Endothelial cell of umbilical vein (primary cell): ENCODE measurements around the gene UVRAG. TPM values are rescaled to one million over a fixed set of nuclear protein-coding genes. Genes with fewer than 3 reads are reported as not detected.

Experiments
- BruUV-seq: library from RNA; stranded (reverse); fragments of 400-500 nt; replicated peaks from 2 replicates; lab custom pipeline; 2021; lab: Mats Ljungman, UMichigan
- CTCF ChIA-PET: fragments of 300-600, 350-600 bp; sonication (Branson Sonifier 250); formaldehyde crosslinking; loops from one replicate; lab custom pipeline; 2021; ENCODE audit warnings: antibody characterized with exemption, inconsistent platforms; lab: Charles Lee
- POLR2A ChIA-PET: fragments of 300-600, 350-600 bp; sonication (Branson Sonifier 250); formaldehyde crosslinking; loops from one replicate; lab custom pipeline; 2021; ENCODE audit warnings: antibody characterized with exemption, inconsistent platforms; lab: Charles Lee
- DNase-seq: peaks from one replicate; pipeline ENCODE4 v3.0.0-alpha.2; 2011; ENCODE audit warnings: low read depth, low spot score
- FAIRE-seq: peaks from 2 replicates; lab custom pipeline; 2011; peaks lifted over from hg19 to GRCh38; lab: Jason Lieb, UNC
- H2AFZ ChIP-seq: 2 replicates; pipeline ENCODE4 v1.6.0; 2012; ENCODE audit warnings: low read depth, low read length, control low read depth, inconsistent platforms
- H3K27ac ChIP-seq: 2 replicates; pipeline ENCODE4 v1.5.1; 2011; ENCODE audit warnings: low read depth, mild to moderate bottlenecking, control low read depth, low read length, moderate library complexity; ENCODE audit not compliant: insufficient read depth
- H3K27me3 ChIP-seq, 2 experiments: 2 replicates each; pipeline versions ENCODE4 v1.6.0 to v1.6.1; 2011; ENCODE audit warnings: low read length in 2 of 2, mixed read lengths in 1 of 2; ENCODE audit not compliant: control insufficient read depth in 2 of 2, insufficient read depth in 2 of 2
- H3K36me3 ChIP-seq, 2 experiments: 2 replicates in 1 of 2; 3 replicates in 1 of 2; pipeline ENCODE4 v1.5.1; 2011; ENCODE audit warnings: low read length in 2 of 2, mild to moderate bottlenecking in 1 of 2, moderate library complexity in 1 of 2; ENCODE audit not compliant: control insufficient read depth in 2 of 2, insufficient read depth in 2 of 2; ENCODE audit errors: extremely low read depth in 1 of 2
- H3K4me1 ChIP-seq: 3 replicates; pipeline ENCODE4 v1.5.1; 2011; ENCODE audit warnings: mild to moderate bottlenecking, low read length; ENCODE audit not compliant: control insufficient read depth, insufficient read depth; ENCODE audit errors: extremely low read depth
- H3K4me2 ChIP-seq: 2 replicates; pipeline ENCODE4 v1.6.1; 2011; ENCODE audit warnings: low read length, control low read depth, mixed read lengths; ENCODE audit not compliant: insufficient read depth
- H3K4me3 ChIP-seq, 3 experiments: fragments of 200-600 bp in 1 of 3; sonication (generic), shearing (Covaris generic) in 1 of 3; replicated peaks in 1 of 3; 2 replicates each; pipeline ENCODE4 v1.5.1; 2011 to 2016; ENCODE audit warnings: control low read depth in 3 of 3, low read length in 3 of 3, mild to moderate bottlenecking in 2 of 3, inconsistent platforms in 1 of 3, low read depth in 1 of 3, moderate library complexity in 1 of 3; ENCODE audit not compliant: insufficient read depth in 1 of 3
- H3K79me2 ChIP-seq: 2 replicates; pipeline ENCODE4 v1.6.0; 2012; ENCODE audit warnings: low read length, inconsistent platforms; ENCODE audit not compliant: control insufficient read depth, insufficient read depth
- H3K9ac ChIP-seq: replicated peaks from 2 replicates; pipeline ENCODE3; 2011; ENCODE audit warnings: low read length, control low read depth; ENCODE audit not compliant: insufficient read depth; ENCODE audit errors: extremely low read depth
- H3K9me1 ChIP-seq: replicated peaks from 3 replicates; pipeline ENCODE4 v1.6.0; 2011; ENCODE audit warnings: mild to moderate bottlenecking, low read length; ENCODE audit not compliant: control insufficient read depth, insufficient read depth; ENCODE audit errors: extremely low read depth
- H3K9me3 ChIP-seq: replicated peaks from 2 replicates; pipeline ENCODE4 v1.5.1; 2012; ENCODE audit warnings: low read length, inconsistent platforms; ENCODE audit not compliant: control insufficient read depth, insufficient read depth
- H4K20me1 ChIP-seq: replicated peaks from 2 replicates; pipeline ENCODE3; 2011; ENCODE audit warnings: mild to moderate bottlenecking, low read length; ENCODE audit not compliant: control insufficient read depth, insufficient read depth; ENCODE audit errors: extremely low read depth
- CTCF ChIP-seq, 2 donors: IDR thresholded peaks; 1 replicate in 1 of 2; 2 replicates in 1 of 2; pipeline ENCODE4 v1.5.1; 2011; ENCODE audit warnings: low read length in 2 of 2, mild to moderate bottlenecking in 2 of 2, moderate library complexity in 2 of 2, control low read depth in 1 of 2, inconsistent platforms in 1 of 2, low read depth in 1 of 2; ENCODE audit not compliant: insufficient read depth in 1 of 2; ENCODE audit errors: extremely low read depth in 1 of 2
- EZH2 ChIP-seq: IDR thresholded peaks from 2 replicates; pipeline ENCODE4 v1.6.1; 2012; ENCODE audit warnings: borderline replicate concordance, low read depth, mild to moderate bottlenecking, moderate library complexity, low read length, inconsistent platforms; ENCODE audit not compliant: severe bottlenecking
- FOS ChIP-seq: IDR thresholded peaks from 2 replicates; pipeline ENCODE4 v1.6.1; 2011; ENCODE audit warnings: mild to moderate bottlenecking, low read length, moderate library complexity, borderline replicate concordance; ENCODE audit not compliant: insufficient read depth
- GATA2 ChIP-seq: IDR thresholded peaks from 2 replicates; pipeline ENCODE4 v1.7.0; 2011; ENCODE audit warnings: low read depth, mild to moderate bottlenecking, moderate library complexity, mixed read lengths, low read length; ENCODE audit not compliant: insufficient read length, insufficient read depth
- JUN ChIP-seq: IDR thresholded peaks from 2 replicates; pipeline ENCODE4 v1.6.1; 2011; ENCODE audit warnings: borderline replicate concordance, low read depth; ENCODE audit not compliant: insufficient read length, insufficient read depth
- MAX ChIP-seq: IDR thresholded peaks from 2 replicates; pipeline ENCODE4 v1.6.1; 2011; ENCODE audit not compliant: insufficient read depth, insufficient read length
- MYC ChIP-seq: IDR thresholded peaks from one replicate; pipeline ENCODE4 v1.6.1; 2011; ENCODE audit warnings: mild to moderate bottlenecking, low read depth, low read length
- POLR2A ChIP-seq: IDR thresholded peaks from 2 replicates; pipeline ENCODE4 v1.6.1; 2012; ENCODE audit warnings: low read depth, mild to moderate bottlenecking, control low read depth, low read length
- POLR2AphosphoS5 ChIP-seq: IDR thresholded peaks from 2 replicates; pipeline ENCODE4 v1.6.1; 2012; ENCODE audit warnings: low read depth, mild to moderate bottlenecking, control low read depth, low read length, moderate library complexity; ENCODE audit not compliant: insufficient read depth
- dilution Hi-C: fragments of 300-500 bp; cut with MboI; formaldehyde crosslinking; loops from one replicate; pipeline ENCODE4 v1.15.0; 2019; ENCODE audit warnings: low sequenced_read_pairs; ENCODE audit not compliant: extremely low pct_ligation_motif_present
- intact Hi-C: fragments of 100-400 bp; cut with micrococcal nuclease; formaldehyde crosslinking; loops from one replicate; pipeline ENCODE4 v1.10.0; 2022
- polyA plus RNA-seq, 4 experiments: library from polyadenylated mRNA; depleted of rRNA in 3 of 4; stranded (reverse) in 3 of 4; unstranded in 1 of 4; fragments of >200 nt; gene quantifications; 2 replicates each; pipeline versions ENCODE4 v1.2.1 to v1.2.3, GENCODE V29; 2011 to 2012; ENCODE audit warnings: missing spikeins in 1 of 4
- total RNA-seq: library from RNA; stranded (reverse); gene quantifications from 2 replicates; pipeline ENCODE4 v1.2.3, GENCODE V29; 2021

UVRAG gene
- total and polyA plus RNA-seq, 2 donors (not counting 3 experiments of a cell fraction or from before 2014, with no cell fraction given) = 21.2 to 65.6 TPM

- TF ChIP-seq JUN (no peak), EZH2 (no peak), MYC (no peak), POLR2A (no peak), CTCF (IDR thresholded peaks at IDR 0.05; ENCODE audit: extremely low read depth in 1 of 2, insufficient read depth in 1 of 2, low read depth in 1 of 2, low read length in 2 of 2) (no peak), POLR2AphosphoS5 (no peak), MAX (no peak), FOS (no peak), GATA2 (no peak)
- intact Hi-C loops (no loop called here), dilution Hi-C loops (no loop called here)
- no peaks in the 10 kb centered on the region for H3K79me2 ChIP-seq
- no peaks in the 10 kb centered on the region for H3K9me1 ChIP-seq
- peaks cover 20% of the 10 kb centered on the region for H3K4me1 ChIP-seq
- H3K27me3 ChIP-seq = no peaks in the 10 kb centered on the region
- POLR2A ChIA-PET = no interaction called here
- H2AFZ ChIP-seq = no peak overlapping the region
- H3K27ac ChIP-seq = no peak overlapping the region
- H3K36me3 ChIP-seq = peaks cover 2 to 8% of the 10 kb centered on the region in 2 experiments
- no peaks in the 10 kb centered on the region for H3K9me3 ChIP-seq
- CTCF ChIA-PET = interaction anchor here (0.8 to 3.3 kb wide), 4 partner anchors 10 to 145 kb away, joined by 3 to 19 read pairs (median 4); no protein-coding TSS in a partner anchor
- no peak overlapping the region for H3K4me3 ChIP-seq
- H3K9ac ChIP-seq = no peak overlapping the region
- BruUV-seq = no TSS peak
- FAIRE-seq (no peak), DNase-seq (no peak)
- no peak overlapping the region for H3K4me2 ChIP-seq
- no peaks in the 10 kb centered on the region for H4K20me1 ChIP-seq
Observed at GRCh38 chr11:76007166-76007565, 192.2 kb downstream of the UVRAG start.
